ENCODE data around the gene SRSF10. TPM values are rescaled to one million over a fixed set of nuclear protein-coding genes. Genes with fewer than 3 reads are reported as not detected.
"Not testable (repeated sequence)": the region's sequence is repeated elsewhere in the genome, so short reads cannot be mapped to it uniquely, and the experiment has no call there.

The SRSF10 gene
- total and polyA plus RNA-seq, 3 experiments from 2014 or later = 111 to 199 (median 190) TPM

- H3K27me3 Mint-ChIP-seq = peaks cover 2 to 12% of the 10 kb centered on the region in 2 donors
- no peaks in the 10 kb centered on the region for H3K27me3 ChIP-seq (ENCODE audit: insufficient read depth, low read length, poor library complexity, severe bottlenecking)
- H3K27ac ChIP-seq (ENCODE audit: low read depth, low read length) = no peak overlapping the region
- ChIA-PET CTCF (interaction anchor here (0.7 to 1.0 kb wide), 2 partner anchors 9 to 117 kb away, joined by 3 read pairs; no protein-coding TSS in a partner anchor), POLR2A (no interaction called here)
- H3K27ac Mint-ChIP-seq = peak overlapping the region in 1 of 8 donors; percentile 63
- DNase-seq = no peak
- no peak overlapping the region for H3K4me3 ChIP-seq (ENCODE audit: low read length)
- H3K9me3 ChIP-seq (ENCODE audit: low read length) = no peaks in the 10 kb centered on the region
- H3K36me3 Mint-ChIP-seq = no peaks in the 10 kb centered on the region
- H3K4me1 Mint-ChIP-seq = no peaks in the 10 kb centered on the region
- H3K36me3 ChIP-seq (ENCODE audit: insufficient read depth, low read length) = no peaks in the 10 kb centered on the region
- no peaks in the 10 kb centered on the region for H3K9me3 Mint-ChIP-seq
- H3K4me3 Mint-ChIP-seq = no peak overlapping the region
- H3K4me1 ChIP-seq (ENCODE audit: insufficient read depth, low read length) = no peaks in the 10 kb centered on the region
These were observed 38.8 kb upstream of the SRSF10 start for GRCh38 chr1:24018611-24019580.

- H3K27ac Mint-ChIP-seq = no peak overlapping the region
- H3K36me3 ChIP-seq (ENCODE audit: insufficient read depth, low read length) = no peaks in the 10 kb centered on the region
- no peaks in the 10 kb centered on the region for H3K4me1 Mint-ChIP-seq
- H3K27me3 ChIP-seq (ENCODE audit: insufficient read depth, low read length, poor library complexity, severe bottlenecking) = no peaks in the 10 kb centered on the region
- H3K4me1 ChIP-seq (ENCODE audit: insufficient read depth, low read length) = no peaks in the 10 kb centered on the region
- no peak overlapping the region for H3K4me3 ChIP-seq (ENCODE audit: low read length)
- peaks cover 2 to 17% of the 10 kb centered on the region in 2 donors for H3K27me3 Mint-ChIP-seq
- DNase-seq = no peak
- POLR2A ChIA-PET = no interaction called here
- CTCF ChIA-PET = no interaction called here
- no peaks in the 10 kb centered on the region for H3K36me3 Mint-ChIP-seq
- H3K9me3 ChIP-seq (ENCODE audit: low read length) = no peaks in the 10 kb centered on the region
- no peaks in the 10 kb centered on the region for H3K9me3 Mint-ChIP-seq
- H3K4me3 Mint-ChIP-seq = no peak overlapping the region
- no peak overlapping the region for H3K27ac ChIP-seq (ENCODE audit: low read depth, low read length)
These were observed 35.4 kb upstream of the SRSF10 start for GRCh38 chr1:24015221-24016210.

- H3K4me1 Mint-ChIP-seq; H3K9me3 Mint-ChIP-seq; H3K27ac ChIP-seq (ENCODE audit: low read depth, low read length); H3K27me3 ChIP-seq (ENCODE audit: insufficient read depth, low read length, poor library complexity, severe bottlenecking); H3K36me3 ChIP-seq (ENCODE audit: insufficient read depth, low read length); CTCF ChIA-PET; DNase-seq; H3K4me1 ChIP-seq (ENCODE audit: insufficient read depth, low read length); H3K27ac Mint-ChIP-seq; H3K4me3 Mint-ChIP-seq; H3K36me3 Mint-ChIP-seq; H3K4me3 ChIP-seq (ENCODE audit: low read length); H3K9me3 ChIP-seq (ENCODE audit: low read length): not testable (repeated sequence)
- H3K27me3 Mint-ChIP-seq = peaks cover 7 to 24% of the 10 kb centered on the region in 2 donors
- POLR2A ChIA-PET = interaction anchor here (0.7 kb wide), 1 partner anchor 48 kb away, joined by 3 read pairs; no protein-coding TSS in a partner anchor
These were observed 32.8 kb upstream of the SRSF10 start for GRCh38 chr1:24012878-24013277.

- POLR2A ChIA-PET = no interaction called here
- Histone ChIP-seq H3K4me1 (ENCODE audit: insufficient read depth, low read length) (no peaks in the 10 kb centered on the region), H3K27me3 (ENCODE audit: insufficient read depth, low read length, poor library complexity, severe bottlenecking) (no peaks in the 10 kb centered on the region), H3K36me3 (ENCODE audit: insufficient read depth, low read length) (no peaks in the 10 kb centered on the region), H3K27ac (ENCODE audit: low read depth, low read length) (no peak overlapping the region), H3K4me3 (ENCODE audit: low read length) (no peak overlapping the region), H3K9me3 (ENCODE audit: low read length) (no peaks in the 10 kb centered on the region)
- Mint-ChIP-seq H3K36me3 (no peaks in the 10 kb centered on the region), H3K4me3 (no peak overlapping the region), H3K4me1 (no peaks in the 10 kb centered on the region), H3K27me3 (peaks cover 7 to 23% of the 10 kb centered on the region in 2 donors), H3K27ac (peak overlapping the region in 1 of 8 donors; percentile 97), H3K9me3 (no peaks in the 10 kb centered on the region)
- DNase-seq = no peak
- CTCF ChIA-PET = no interaction called here
These were observed 30.5 kb upstream of the SRSF10 start for GRCh38 chr1:24010650-24011049.

- Mint-ChIP-seq H3K27me3 (peaks cover 5 to 23% of the 10 kb centered on the region in 2 donors), H3K9me3 (no peaks in the 10 kb centered on the region), H3K27ac (no peak overlapping the region), H3K4me3 (no peak overlapping the region), H3K36me3 (no peaks in the 10 kb centered on the region), H3K4me1 (no peaks in the 10 kb centered on the region)
- no peak for DNase-seq
- Histone ChIP-seq H3K27me3 (ENCODE audit: insufficient read depth, low read length, poor library complexity, severe bottlenecking) (no peaks in the 10 kb centered on the region), H3K4me1 (ENCODE audit: insufficient read depth, low read length) (no peaks in the 10 kb centered on the region), H3K27ac (ENCODE audit: low read depth, low read length) (no peak overlapping the region), H3K36me3 (ENCODE audit: insufficient read depth, low read length) (no peaks in the 10 kb centered on the region), H3K4me3 (ENCODE audit: low read length) (no peak overlapping the region), H3K9me3 (ENCODE audit: low read length) (no peaks in the 10 kb centered on the region)
- ChIA-PET POLR2A (no interaction called here), CTCF (no interaction called here)
These were observed 29.3 kb upstream of the SRSF10 start for GRCh38 chr1:24009406-24009805.

- CTCF ChIA-PET, H3K9me3 Mint-ChIP-seq, POLR2A ChIA-PET: not testable (repeated sequence)
These were observed 28.6 kb upstream of the SRSF10 start for GRCh38 chr1:24008574-24009184.

GRCh38 chr1:24007079-24007478 is 27.0 kb upstream of the SRSF10 start:
- H3K36me3 ChIP-seq (ENCODE audit: insufficient read depth, low read length) = no peaks in the 10 kb centered on the region
- no peak for DNase-seq
- Mint-ChIP-seq H3K36me3 (no peaks in the 10 kb centered on the region), H3K4me3 (no peak overlapping the region), H3K4me1 (no peaks in the 10 kb centered on the region), H3K27ac (no peak overlapping the region), H3K9me3 (no peaks in the 10 kb centered on the region), H3K27me3 (peaks cover 11 to 34% of the 10 kb centered on the region in 2 donors)
- H3K4me3 ChIP-seq (ENCODE audit: low read length) = no peak overlapping the region
- CTCF ChIA-PET = no interaction called here
- POLR2A ChIA-PET = no interaction called here
- no peak overlapping the region for H3K27ac ChIP-seq (ENCODE audit: low read depth, low read length)
- H3K27me3 ChIP-seq (ENCODE audit: insufficient read depth, low read length, poor library complexity, severe bottlenecking) = no peaks in the 10 kb centered on the region
- no peaks in the 10 kb centered on the region for H3K4me1 ChIP-seq (ENCODE audit: insufficient read depth, low read length)
- H3K9me3 ChIP-seq (ENCODE audit: low read length) = no peaks in the 10 kb centered on the region

More at GRCh38 chr1:24008574-24009184, 28.6 kb upstream of the SRSF10 start:
- Mint-ChIP-seq H3K27ac (peak overlapping the region in 1 of 8 donors; percentile 43), H3K27me3 (peaks cover 7 to 27% of the 10 kb centered on the region in 2 donors)
- not testable (repeated sequence) for H3K36me3 Mint-ChIP-seq; H3K27me3 ChIP-seq (ENCODE audit: insufficient read depth, low read length, poor library complexity, severe bottlenecking); H3K4me1 ChIP-seq (ENCODE audit: insufficient read depth, low read length); H3K27ac ChIP-seq (ENCODE audit: low read depth, low read length); H3K4me1 Mint-ChIP-seq; H3K36me3 ChIP-seq (ENCODE audit: insufficient read depth, low read length); H3K4me3 Mint-ChIP-seq; DNase-seq; H3K4me3 ChIP-seq (ENCODE audit: low read length); H3K9me3 ChIP-seq (ENCODE audit: low read length)

All from CD8-positive, alpha-beta memory T cell (primary cell).